Measurements from ENCODE around the gene FBXO24. TPM values are rescaled to one million over a fixed set of nuclear protein-coding genes. Genes with fewer than 3 reads are reported as not detected.

Gene FBXO24
- polyA plus RNA-seq, 1 donor (not counting 4 experiments of a cell fraction or from before 2014, with no cell fraction given), result 0.22 TPM

DNA sequence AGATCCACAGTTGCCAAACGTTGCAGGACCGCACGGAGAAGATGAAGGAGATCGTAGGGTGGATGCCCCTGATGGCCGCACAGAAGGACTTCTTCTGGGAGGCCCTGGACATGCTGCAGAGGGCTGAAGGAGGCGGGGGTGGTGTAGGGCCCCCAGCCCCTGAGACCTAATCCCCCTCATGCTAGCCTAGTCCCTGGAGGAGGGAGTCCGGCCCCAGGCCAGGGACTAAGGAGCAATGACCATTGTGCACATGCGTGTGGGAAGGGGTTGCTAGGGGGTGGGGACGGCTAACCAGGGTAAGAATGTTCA lies 14.6 kb downstream of the FBXO24 start:
- Histone ChIP-seq H3K4me2 (ENCODE audit: control insufficient read depth, extremely low read depth, insufficient read depth, low read depth, low read length) (no peak overlapping the region), H3K27ac (ENCODE audit: control insufficient read depth, insufficient read depth, low read length) (no peak overlapping the region), H2AFZ (ENCODE audit: control insufficient read depth, low read length) (no peak overlapping the region), H3K4me3 (ENCODE audit: control insufficient read depth in 2 of 3, extremely low read depth in 1 of 3, insufficient read depth in 2 of 3, low read depth in 1 of 3, low read length in 3 of 3) (no peak overlapping the region), H3K9me3 (ENCODE audit: control insufficient read depth, low read depth, low read length) (no peaks in the 10 kb centered on the region), H3K27me3 (ENCODE audit: control insufficient read depth, extremely low read depth, insufficient read depth, low read length) (no peaks in the 10 kb centered on the region), H3K36me3 (ENCODE audit: control insufficient read depth in 2 of 2, extremely low read depth in 1 of 2, insufficient read depth in 2 of 2, low read length in 2 of 2) (no peaks in the 10 kb centered on the region), H3K4me1 (ENCODE audit: control insufficient read depth, extremely low read depth, insufficient read depth, low read length) (peaks cover 6% of the 10 kb centered on the region), H3K9me1 (ENCODE audit: control insufficient read depth, extremely low read depth, insufficient read depth, low read length) (no peaks in the 10 kb centered on the region), H3K79me2 (ENCODE audit: control insufficient read depth, insufficient read depth, low read length) (no peaks in the 10 kb centered on the region), H4K20me1 (ENCODE audit: control insufficient read depth, extremely low read depth, insufficient read depth, low read length) (no peaks in the 10 kb centered on the region), H3K9ac (ENCODE audit: control insufficient read depth, extremely low read depth, insufficient read depth, low read length) (no peak overlapping the region)
- no peak for DNase-seq (ENCODE audit: low read depth, low spot score)
- TF ChIP-seq, protein P1, sequence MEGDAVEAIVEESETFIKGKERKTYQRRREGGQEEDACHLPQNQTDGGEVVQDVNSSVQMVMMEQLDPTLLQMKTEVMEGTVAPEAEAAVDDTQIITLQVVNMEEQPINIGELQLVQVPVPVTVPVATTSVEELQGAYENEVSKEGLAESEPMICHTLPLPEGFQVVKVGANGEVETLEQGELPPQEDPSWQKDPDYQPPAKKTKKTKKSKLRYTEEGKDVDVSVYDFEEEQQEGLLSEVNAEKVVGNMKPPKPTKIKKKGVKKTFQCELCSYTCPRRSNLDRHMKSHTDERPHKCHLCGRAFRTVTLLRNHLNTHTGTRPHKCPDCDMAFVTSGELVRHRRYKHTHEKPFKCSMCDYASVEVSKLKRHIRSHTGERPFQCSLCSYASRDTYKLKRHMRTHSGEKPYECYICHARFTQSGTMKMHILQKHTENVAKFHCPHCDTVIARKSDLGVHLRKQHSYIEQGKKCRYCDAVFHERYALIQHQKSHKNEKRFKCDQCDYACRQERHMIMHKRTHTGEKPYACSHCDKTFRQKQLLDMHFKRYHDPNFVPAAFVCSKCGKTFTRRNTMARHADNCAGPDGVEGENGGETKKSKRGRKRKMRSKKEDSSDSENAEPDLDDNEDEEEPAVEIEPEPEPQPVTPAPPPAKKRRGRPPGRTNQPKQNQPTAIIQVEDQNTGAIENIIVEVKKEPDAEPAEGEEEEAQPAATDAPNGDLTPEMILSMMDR (optimal IDR thresholded peaks at IDR 0.05 in 1 of 3, IDR thresholded peaks at IDR 0.05 in 1 of 3, conservative IDR thresholded peaks at IDR 0.05 in 1 of 3; ENCODE audit: extremely low read depth in 1 of 3, insufficient read depth in 2 of 3, low read length in 3 of 3), result no peak
- TF ChIP-seq EZH2 (IDR thresholded peaks at IDR 0.05; ENCODE audit: low read length), result no peak
- dilution Hi-C loops (cut with MboI; ENCODE audit: extremely low pct_ligation_motif_present, low sequenced_read_pairs), result no loop called here
- FAIRE-seq, result no peak

DNA sequence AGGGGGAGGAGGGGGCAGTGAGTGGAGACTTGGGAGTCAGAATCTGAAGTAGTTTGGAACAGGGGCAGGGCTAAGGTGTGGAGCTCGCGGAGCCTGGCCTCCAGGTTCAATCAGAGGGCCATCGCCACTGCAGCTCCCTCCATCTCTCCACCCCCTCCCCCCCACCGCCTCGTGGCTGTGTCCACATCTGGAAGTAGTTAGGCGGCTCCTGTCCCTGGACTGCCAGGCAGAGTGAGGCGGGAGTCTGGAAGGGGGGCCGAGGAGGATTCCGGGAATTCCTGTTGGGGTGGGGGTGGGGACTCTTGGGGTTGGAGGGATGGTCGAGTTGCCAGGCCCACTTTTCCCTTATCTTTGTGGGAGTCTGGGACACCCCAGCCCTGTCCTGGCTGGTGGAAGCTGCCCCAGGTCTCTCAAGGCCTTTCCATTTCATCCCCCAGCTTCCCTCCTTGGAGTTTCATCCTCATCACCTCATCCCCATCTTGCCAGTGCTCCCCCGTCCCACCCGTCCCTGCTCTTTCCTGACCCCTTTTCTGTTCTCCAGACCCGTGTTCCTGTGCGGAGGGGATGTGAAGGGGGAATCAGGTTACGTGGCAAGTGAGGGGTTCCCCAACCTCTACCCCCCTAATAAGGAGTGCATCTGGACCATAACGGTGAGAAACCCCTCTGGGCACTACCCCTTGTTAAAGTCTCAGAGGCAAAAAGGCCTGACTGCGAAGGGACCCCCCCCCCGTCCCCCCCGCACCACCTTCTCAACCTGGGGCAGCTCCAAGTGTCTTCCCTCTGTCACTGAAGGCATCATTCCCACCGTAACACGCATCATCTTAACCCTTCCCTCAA lies 17.0 kb downstream of the FBXO24 start:
- H3K4me3 ChIP-seq (ENCODE audit: control insufficient read depth in 2 of 3, extremely low read depth in 1 of 3, insufficient read depth in 2 of 3, low read depth in 1 of 3, low read length in 3 of 3), result no peak overlapping the region
- DNase-seq (ENCODE audit: low read depth, low spot score) (no peak), FAIRE-seq (no peak)
- no peak overlapping the region for H3K27ac ChIP-seq (ENCODE audit: control insufficient read depth, insufficient read depth, low read length)
- H3K4me2 ChIP-seq (ENCODE audit: control insufficient read depth, extremely low read depth, insufficient read depth, low read depth, low read length), result no peak overlapping the region
- H3K4me1 ChIP-seq (ENCODE audit: control insufficient read depth, extremely low read depth, insufficient read depth, low read length), result peaks cover 6% of the 10 kb centered on the region
- no peaks in the 10 kb centered on the region for H3K27me3 ChIP-seq (ENCODE audit: control insufficient read depth, extremely low read depth, insufficient read depth, low read length)
- H3K9me3 ChIP-seq (ENCODE audit: control insufficient read depth, low read depth, low read length), result no peaks in the 10 kb centered on the region
- no peaks in the 10 kb centered on the region for H3K79me2 ChIP-seq (ENCODE audit: control insufficient read depth, insufficient read depth, low read length)
- no peak overlapping the region for H3K9ac ChIP-seq (ENCODE audit: control insufficient read depth, extremely low read depth, insufficient read depth, low read length)
- H4K20me1 ChIP-seq (ENCODE audit: control insufficient read depth, extremely low read depth, insufficient read depth, low read length), result no peaks in the 10 kb centered on the region
- dilution Hi-C loops (cut with MboI; ENCODE audit: extremely low pct_ligation_motif_present, low sequenced_read_pairs), result no loop called here
- no peaks in the 10 kb centered on the region for H3K36me3 ChIP-seq (ENCODE audit: control insufficient read depth in 2 of 2, extremely low read depth in 1 of 2, insufficient read depth in 2 of 2, low read length in 2 of 2)
- TF ChIP-seq, protein P1 (optimal IDR thresholded peaks at IDR 0.05 in 1 of 3, IDR thresholded peaks at IDR 0.05 in 1 of 3, conservative IDR thresholded peaks at IDR 0.05 in 1 of 3; ENCODE audit: extremely low read depth in 1 of 3, insufficient read depth in 2 of 3, low read length in 3 of 3), result no peak
- TF ChIP-seq EZH2 (IDR thresholded peaks at IDR 0.05; ENCODE audit: low read length), result no peak
- no peak overlapping the region for H2AFZ ChIP-seq (ENCODE audit: control insufficient read depth, low read length)
- H3K9me1 ChIP-seq (ENCODE audit: control insufficient read depth, extremely low read depth, insufficient read depth, low read length), result no peaks in the 10 kb centered on the region
